IMR-90 (cell line): Measurements from ENCODE around the gene RRP7A. TPM values are rescaled to one million over a fixed set of nuclear protein-coding genes. Genes with fewer than 3 reads are reported as not detected.

ENCODE experiments used
- ATAC-seq: fragments of 200-7000 bp; cut with Tn5 transposase; 2 replicates; pipeline ENCODE4 v1.9.1; 2020; ENCODE audit warnings: low read depth, mild to moderate bottlenecking, moderate library complexity
- BruUV-seq: library from RNA; stranded (reverse); fragments of 400-500 nt; replicated peaks from 2 replicates; lab custom pipeline; 2021; lab: Mats Ljungman, UMichigan
- CTCF ChIA-PET: fragments of 300-600 bp; formaldehyde crosslinking; extraction: SDS; loops from one replicate; lab custom pipeline; 2021; ENCODE audit warnings: antibody characterized with exemption; lab: Yijun Ruan, JAX
- POLR2A ChIA-PET: fragments of 300-600 bp; sonication (Branson Sonifier 250); formaldehyde crosslinking; loops from one replicate; lab custom pipeline; 2022; ENCODE audit warnings: antibody characterized with exemption; ENCODE audit not compliant: unreplicated experiment; lab: Charles Lee
- DNase-seq: peaks from one replicate; pipeline ENCODE4 v3.0.0; 2013
- H2AFZ ChIP-seq: replicated peaks from 2 replicates; pipeline ENCODE3; 2013; ENCODE audit warnings: low read length, mild to moderate bottlenecking; ENCODE audit not compliant: poor library complexity
- H2AK5ac ChIP-seq: 2 replicates; pipeline ENCODE4 v1.6.1; 2013; ENCODE audit warnings: low read depth, low read length, inconsistent platforms
- H2AK9ac ChIP-seq: replicated peaks from 2 replicates; pipeline ENCODE3; 2013; ENCODE audit warnings: mild to moderate bottlenecking, low read depth, low read length, moderate library complexity; ENCODE audit not compliant: poor library complexity
- H2BK120ac ChIP-seq: 2 replicates; pipeline ENCODE4 v1.6.1; 2013; ENCODE audit warnings: low read depth, low read length, inconsistent platforms
- H2BK15ac ChIP-seq: 3 replicates; pipeline ENCODE4 v1.6.1; 2013; ENCODE audit warnings: low read depth, low read length, inconsistent platforms
- H2BK20ac ChIP-seq: 2 replicates; pipeline ENCODE4 v1.6.1; 2013; ENCODE audit warnings: low read depth, mild to moderate bottlenecking, inconsistent platforms, low read length, moderate library complexity
- H2BK5ac ChIP-seq: 2 replicates; pipeline ENCODE4 v1.6.1; 2013; ENCODE audit warnings: mild to moderate bottlenecking, low read depth, low read length, inconsistent platforms; ENCODE audit not compliant: poor library complexity, severe bottlenecking
- H3K14ac ChIP-seq: replicated peaks from 2 replicates; pipeline ENCODE4 v1.6.1; 2013; ENCODE audit warnings: low read depth, low read length, inconsistent platforms
- H3K18ac ChIP-seq: 2 replicates; pipeline ENCODE4 v1.6.1; 2013; ENCODE audit warnings: low read depth, low read length, control low read depth
- H3K23ac ChIP-seq: 2 replicates; pipeline ENCODE4 v1.6.1; 2013; ENCODE audit warnings: low read depth, low read length, inconsistent platforms
- H3K27ac ChIP-seq: 2 replicates; pipeline ENCODE4 v1.5.1; 2013; ENCODE audit warnings: mild to moderate bottlenecking, control low read depth, low read length; ENCODE audit not compliant: insufficient read depth
- H3K27me3 ChIP-seq: 2 replicates; pipeline ENCODE4 v1.6.1; 2013; ENCODE audit warnings: low read length; ENCODE audit not compliant: control insufficient read depth, insufficient read depth
- H3K36me3 ChIP-seq: 2 replicates; pipeline ENCODE4 v1.6.1; 2013; ENCODE audit warnings: low read length, mixed read lengths; ENCODE audit not compliant: control insufficient read depth, insufficient read depth
- H3K4ac ChIP-seq: 2 replicates; pipeline ENCODE4 v1.6.1; 2013; ENCODE audit warnings: low read depth, low read length, inconsistent platforms
- H3K4me1 ChIP-seq: 2 replicates; pipeline ENCODE4 v1.6.1; 2013; ENCODE audit warnings: low read length, mixed read lengths; ENCODE audit not compliant: control insufficient read depth, insufficient read depth
- H3K4me2 ChIP-seq: 2 replicates; pipeline ENCODE4 v1.6.1; 2013; ENCODE audit warnings: low read depth, mild to moderate bottlenecking, control low read depth, low read length, moderate library complexity
- H3K4me3 ChIP-seq: 2 replicates; pipeline ENCODE4 v1.5.1; 2013; ENCODE audit warnings: low read depth, mild to moderate bottlenecking, control low read depth, low read length, moderate library complexity; ENCODE audit not compliant: insufficient read depth
- H3K56ac ChIP-seq: 2 replicates; pipeline ENCODE4 v1.6.1; 2013; ENCODE audit warnings: low read length, inconsistent platforms; ENCODE audit not compliant: insufficient read depth; ENCODE audit errors: extremely low read depth
- H3K79me1 ChIP-seq, 2 experiments: 2 replicates each; pipeline ENCODE4 v1.6.1; 2013; ENCODE audit warnings: low read length in 2 of 2, inconsistent platforms in 1 of 2, low read depth in 1 of 2
- H3K9ac ChIP-seq: 2 replicates; pipeline ENCODE4 v1.6.1; 2013; ENCODE audit warnings: low read depth, low read length, control low read depth
- H3K9me1 ChIP-seq: 2 replicates; pipeline ENCODE4 v1.6.1; 2013; ENCODE audit warnings: low read length, inconsistent platforms; ENCODE audit not compliant: insufficient read depth
- H3K9me3 ChIP-seq: 2 replicates; pipeline ENCODE4 v1.6.1; 2013; ENCODE audit warnings: low read length; ENCODE audit not compliant: control insufficient read depth, insufficient read depth
- H4K20me1 ChIP-seq: 2 replicates; pipeline ENCODE4 v1.6.1; 2013; ENCODE audit warnings: low read length, inconsistent platforms; ENCODE audit not compliant: insufficient read depth
- H4K5ac ChIP-seq: 2 replicates; pipeline ENCODE4 v1.6.1; 2013; ENCODE audit warnings: mild to moderate bottlenecking, low read depth, low read length, control low read depth
- H4K8ac ChIP-seq, 2 experiments: 2 replicates each; pipeline ENCODE4 v1.6.1; 2013; ENCODE audit warnings: low read depth in 2 of 2, low read length in 2 of 2, control low read depth in 1 of 2, inconsistent platforms in 1 of 2
- H4K91ac ChIP-seq: 2 replicates; pipeline ENCODE4 v1.6.1; 2013; ENCODE audit warnings: low read depth, low read length, inconsistent platforms; ENCODE audit not compliant: insufficient read depth
- BHLHE40 ChIP-seq: fragments of 150-350 bp; IDR thresholded peaks from 2 replicates; pipeline ENCODE4 v1.6.1; 2016; ENCODE audit warnings: mild to moderate bottlenecking, low read depth, low read length
- CEBPB ChIP-seq: IDR thresholded peaks from 2 replicates; pipeline ENCODE4 v1.6.1; 2012; ENCODE audit warnings: low read depth, low read length, improper control_type of control experiment
- CHD1 ChIP-seq: IDR thresholded peaks from 2 replicates; pipeline ENCODE4 v1.6.1; 2012; ENCODE audit warnings: low read depth, low read length, improper control_type of control experiment
- CTCF ChIP-seq: conservative IDR thresholded peaks from 2 replicates; pipeline ENCODE4 v1.5.1; 2012; ENCODE audit warnings: mild to moderate bottlenecking, low read depth, low read length, improper control_type of control experiment
- ELK1 ChIP-seq: fragments of 150-350 bp; IDR thresholded peaks from 2 replicates; pipeline ENCODE4 v1.6.1; 2016; ENCODE audit warnings: low read depth, mild to moderate bottlenecking, low read length, moderate library complexity, borderline replicate concordance
- FOS ChIP-seq: fragments of 150-350 bp; IDR thresholded peaks from 2 replicates; pipeline ENCODE4 v1.6.1; 2016; ENCODE audit warnings: low read depth, low read length
- MAFK ChIP-seq: IDR thresholded peaks from 2 replicates; pipeline ENCODE4 v1.6.1; 2012; ENCODE audit warnings: low read depth, low read length, improper control_type of control experiment
- MAZ ChIP-seq: IDR thresholded peaks from 2 replicates; pipeline ENCODE4 v1.6.1; 2012; ENCODE audit warnings: low read depth, mild to moderate bottlenecking, low read length, improper control_type of control experiment, moderate library complexity, borderline replicate concordance
- MXI1 ChIP-seq: IDR thresholded peaks from 2 replicates; pipeline ENCODE4 v1.6.1; 2012; ENCODE audit warnings: low read depth, mild to moderate bottlenecking, low read length, moderate library complexity, borderline replicate concordance
- NFE2L2 ChIP-seq: fragments of 150-350 bp; IDR thresholded peaks from 2 replicates; pipeline ENCODE4 v1.6.1; 2016; ENCODE audit warnings: low read depth, mild to moderate bottlenecking, low read length
- RAD21 ChIP-seq: IDR thresholded peaks from 2 replicates; pipeline ENCODE4 v1.6.1; 2012; ENCODE audit warnings: low read length, improper control_type of control experiment
- RCOR1 ChIP-seq: IDR thresholded peaks from 2 replicates; pipeline ENCODE4 v1.6.1; 2012; ENCODE audit warnings: mild to moderate bottlenecking, low read length, improper control_type of control experiment; ENCODE audit not compliant: insufficient replicate concordance
- RFX5 ChIP-seq: IDR thresholded peaks from 2 replicates; pipeline ENCODE4 v1.8.0; 2012; ENCODE audit warnings: low read depth, mild to moderate bottlenecking, low read length, moderate library complexity
- SMC3 ChIP-seq: fragments of 150-350 bp; IDR thresholded peaks from 2 replicates; pipeline ENCODE4 v1.6.1; 2016; ENCODE audit warnings: low read depth, mild to moderate bottlenecking, antibody characterized with exemption, low read length, moderate library complexity
- WGBS, 2 experiments: methylation state at CpG; one replicate each; pipeline versions ENCODE4 v1.1.5 to v1.1.7; 2013; ENCODE audit warnings: missing lambda C conversion rate in 2 of 2; ENCODE audit not compliant: insufficient read length in 1 of 2; ENCODE audit errors: extremely low coverage in 2 of 2; 5-methylcytosine and 5-hydroxymethylcytosine counted together
- dilution Hi-C: fragments of 300-500 bp; cut with HindIII; formaldehyde crosslinking; loops from one replicate; pipeline ENCODE4 v1.14.3; 2018; ENCODE audit warnings: low sequenced_read_pairs; ENCODE audit not compliant: unreplicated experiment
- in situ Hi-C: fragments of 300-500 bp; cut with MboI; formaldehyde crosslinking; loops from 3 replicates; pipeline ENCODE4 v1.14.3; 2019; ENCODE audit warnings: low sequenced_read_pairs, inconsistent platforms, mixed read lengths
- intact Hi-C: fragments of 100-400 bp; cut with micrococcal nuclease; formaldehyde crosslinking; loops from 2 replicates; pipeline ENCODE4 v1.10.0; 2022
- polyA plus RNA-seq, 3 experiments: library from polyadenylated mRNA; depleted of rRNA; stranded (reverse); fragments of >200 nt; gene quantifications; 2 replicates each; pipeline ENCODE4 v1.2.3, GENCODE V29; 2012; ENCODE audit warnings: low replicate concordance in 1 of 3
- total RNA-seq: library from RNA; depleted of rRNA; stranded (reverse); fragments of >200 nt; gene quantifications from 2 replicates; pipeline ENCODE4 v1.2.3, GENCODE V29; 2012

RRP7A gene
- total and polyA plus RNA-seq, 2 of the 4 experiments (the other 2 are of a cell fraction): 25.5 to 29.2 TPM

GRCh38 chr22:42492323-42492690, 27.3 kb downstream of the RRP7A start:
- Histone ChIP-seq H3K4ac (no peak overlapping the region), H4K5ac (no peak overlapping the region), H3K79me1 (no peaks in the 10 kb centered on the region), H2BK15ac (no peak overlapping the region), H3K9me3 (no peaks in the 10 kb centered on the region), H4K20me1 (no peaks in the 10 kb centered on the region), H3K18ac (no peak overlapping the region), H3K56ac (no peak overlapping the region), H2BK20ac (no peak overlapping the region), H2AFZ (no peak overlapping the region), H3K14ac (no peak overlapping the region), H3K4me1 (no peaks in the 10 kb centered on the region), H3K36me3 (no peaks in the 10 kb centered on the region), H4K91ac (no peak overlapping the region), H2AK5ac (no peak overlapping the region), H2AK9ac (no peak overlapping the region), H3K4me2 (no peak overlapping the region), H3K27me3 (peaks cover 8% of the 10 kb centered on the region), H3K27ac (no peak overlapping the region), H3K9ac (no peak overlapping the region), H2BK120ac (no peak overlapping the region), H3K9me1 (no peaks in the 10 kb centered on the region), H4K8ac (no peak overlapping the region), H2BK5ac (no peak overlapping the region), H3K4me3 (no peak overlapping the region), H3K23ac (no peak overlapping the region)
- 94% methylated on average over 7 of the region's 18 CpGs; no CpG with 5 or more reads in 1 of the 2 experiments for WGBS, 2 experiments
- ATAC-seq (no peak), DNase-seq (no peak)
- intact Hi-C loops (no loop called here), in situ Hi-C loops (no loop called here), dilution Hi-C loops (no loop called here)
- CTCF ChIA-PET: no interaction called here
- TF ChIP-seq CHD1 (no peak), BHLHE40 (no peak), RCOR1 (no peak), FOS (no peak), ELK1 (no peak), CTCF (no peak), MXI1 (no peak), CEBPB (no peak), MAFK (no peak), SMC3 (no peak), RFX5 (no peak), MAZ (no peak), NFE2L2 (no peak), RAD21 (no peak)
- POLR2A ChIA-PET: no interaction called here
- no TSS peak for BruUV-seq
